RWPE2 (cell line): ENCODE measurements around the gene GCSH.

Experiments used
- ATAC-seq: fragments of 200-7000 bp; cut with Tn5 transposase; 3 replicates; pipeline ENCODE4 v1.9.1; 2021; ENCODE audit warnings: low read depth
- DNase-seq: peaks from one replicate; pipeline ENCODE4 v3.0.0-alpha.2; 2020; ENCODE audit warnings: low spot score
- H3K27ac ChIP-seq: fragments of 450-650 bp; 2 replicates; pipeline ENCODE4 v1.5.1; 2017; ENCODE audit warnings: mild to moderate bottlenecking; ENCODE audit not compliant: poor library complexity, severe bottlenecking
- H3K27me3 ChIP-seq: fragments of 250-450 bp; sonication (Bioruptor Pico); 2 replicates; pipeline ENCODE4 v1.5.1; 2021; ENCODE audit warnings: mild to moderate bottlenecking, moderate library complexity; ENCODE audit not compliant: insufficient read depth, poor library complexity, severe bottlenecking
- H3K36me3 ChIP-seq: fragments of 250-450 bp; sonication (Bioruptor Pico); 2 replicates; pipeline ENCODE4 v1.5.1; 2020; ENCODE audit warnings: low read depth, mild to moderate bottlenecking, moderate library complexity
- H3K4me1 ChIP-seq: fragments of 250-450 bp; sonication (Bioruptor Pico); 2 replicates; pipeline ENCODE4 v1.5.1; 2021; ENCODE audit warnings: mild to moderate bottlenecking, moderate library complexity; ENCODE audit not compliant: insufficient read depth, poor library complexity, severe bottlenecking
- H3K4me3 ChIP-seq: fragments of 250-450 bp; sonication (Bioruptor Pico); 2 replicates; pipeline ENCODE4 v1.5.1; 2021; ENCODE audit warnings: mild to moderate bottlenecking, moderate library complexity; ENCODE audit not compliant: severe bottlenecking
- H3K9me3 ChIP-seq: fragments of 250-450 bp; sonication (Bioruptor Pico); 2 replicates; pipeline ENCODE4 v1.5.1; 2021; ENCODE audit warnings: mild to moderate bottlenecking, moderate library complexity; ENCODE audit not compliant: severe bottlenecking
- TF ChIP-seq, protein P1 (sequence below): fragments of 450-650 bp; IDR thresholded peaks from one replicate; pipeline ENCODE4 v1.5.1; 2017; ENCODE audit warnings: mild to moderate bottlenecking, moderate library complexity; ENCODE audit not compliant: poor library complexity, severe bottlenecking

GCSH gene

DNA sequence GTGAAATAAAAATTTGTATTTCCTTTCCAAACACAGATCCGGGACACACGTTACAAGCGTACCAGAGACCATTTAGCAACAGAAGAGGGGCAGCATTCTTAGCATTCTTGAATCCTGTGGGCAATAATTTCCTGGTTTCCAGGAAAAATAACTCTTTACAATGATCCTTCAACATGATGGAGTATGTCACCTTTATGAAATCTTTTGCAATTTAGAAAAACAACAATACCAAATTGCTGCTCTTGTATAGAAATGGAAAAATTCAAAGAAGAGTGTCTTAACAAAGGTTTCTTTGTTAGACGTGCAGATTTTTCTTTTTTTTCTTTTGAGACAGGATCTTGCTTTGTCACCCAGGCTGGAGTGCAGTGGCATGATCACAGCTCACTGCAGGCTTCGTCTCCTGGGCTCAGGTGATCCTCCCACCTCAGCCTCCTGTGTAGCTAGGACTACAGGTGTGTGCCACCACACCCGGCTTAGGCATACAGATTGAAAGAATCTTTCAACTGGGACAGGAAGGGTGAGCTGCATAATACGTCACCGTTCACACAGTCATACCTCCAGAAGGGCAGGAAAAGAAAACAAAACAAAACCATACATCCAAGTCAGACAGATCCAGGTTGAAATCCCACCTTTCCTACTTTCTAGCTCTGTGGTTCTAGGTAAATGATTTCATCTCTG lies 10.8 kb upstream of the GCSH start:
- ATAC-seq (no peak), DNase-seq (no peak)
- Histone ChIP-seq H3K4me1 (no peaks in the 10 kb centered on the region), H3K27me3 (no peaks in the 10 kb centered on the region), H3K27ac (no peak overlapping the region), H3K4me3 (no peak overlapping the region), H3K36me3 (no peaks in the 10 kb centered on the region), H3K9me3 (no peaks in the 10 kb centered on the region)
- TF ChIP-seq, protein P1, sequence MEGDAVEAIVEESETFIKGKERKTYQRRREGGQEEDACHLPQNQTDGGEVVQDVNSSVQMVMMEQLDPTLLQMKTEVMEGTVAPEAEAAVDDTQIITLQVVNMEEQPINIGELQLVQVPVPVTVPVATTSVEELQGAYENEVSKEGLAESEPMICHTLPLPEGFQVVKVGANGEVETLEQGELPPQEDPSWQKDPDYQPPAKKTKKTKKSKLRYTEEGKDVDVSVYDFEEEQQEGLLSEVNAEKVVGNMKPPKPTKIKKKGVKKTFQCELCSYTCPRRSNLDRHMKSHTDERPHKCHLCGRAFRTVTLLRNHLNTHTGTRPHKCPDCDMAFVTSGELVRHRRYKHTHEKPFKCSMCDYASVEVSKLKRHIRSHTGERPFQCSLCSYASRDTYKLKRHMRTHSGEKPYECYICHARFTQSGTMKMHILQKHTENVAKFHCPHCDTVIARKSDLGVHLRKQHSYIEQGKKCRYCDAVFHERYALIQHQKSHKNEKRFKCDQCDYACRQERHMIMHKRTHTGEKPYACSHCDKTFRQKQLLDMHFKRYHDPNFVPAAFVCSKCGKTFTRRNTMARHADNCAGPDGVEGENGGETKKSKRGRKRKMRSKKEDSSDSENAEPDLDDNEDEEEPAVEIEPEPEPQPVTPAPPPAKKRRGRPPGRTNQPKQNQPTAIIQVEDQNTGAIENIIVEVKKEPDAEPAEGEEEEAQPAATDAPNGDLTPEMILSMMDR: no peak

DNA sequence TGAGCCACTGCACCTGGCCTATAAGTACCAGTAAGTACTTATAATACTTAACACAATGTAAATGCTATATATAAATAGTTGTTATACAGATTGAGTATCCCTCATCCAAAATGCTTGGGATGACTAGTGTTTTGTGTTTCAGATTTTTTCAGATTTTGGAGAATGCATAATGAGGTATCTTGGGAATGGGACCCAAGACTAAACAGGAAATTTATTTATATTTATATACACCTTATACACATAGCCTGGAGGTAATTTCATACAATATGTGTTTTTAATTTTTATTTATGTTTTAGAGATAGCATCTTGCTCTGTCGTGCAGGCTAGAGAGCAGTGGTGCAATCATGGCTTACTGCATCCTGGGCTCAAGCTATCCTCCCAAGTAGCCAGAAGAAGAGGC lies 9.8 kb upstream of the GCSH start:
- TF ChIP-seq, protein P1: no peak
- ATAC-seq (no peak), DNase-seq (no peak)
- no peak overlapping the region for H3K4me3 ChIP-seq
- no peaks in the 10 kb centered on the region for H3K36me3 ChIP-seq
- no peak overlapping the region for H3K27ac ChIP-seq
- H3K27me3 ChIP-seq: no peaks in the 10 kb centered on the region
- H3K9me3 ChIP-seq: no peaks in the 10 kb centered on the region
- H3K4me1 ChIP-seq: no peaks in the 10 kb centered on the region

DNA sequence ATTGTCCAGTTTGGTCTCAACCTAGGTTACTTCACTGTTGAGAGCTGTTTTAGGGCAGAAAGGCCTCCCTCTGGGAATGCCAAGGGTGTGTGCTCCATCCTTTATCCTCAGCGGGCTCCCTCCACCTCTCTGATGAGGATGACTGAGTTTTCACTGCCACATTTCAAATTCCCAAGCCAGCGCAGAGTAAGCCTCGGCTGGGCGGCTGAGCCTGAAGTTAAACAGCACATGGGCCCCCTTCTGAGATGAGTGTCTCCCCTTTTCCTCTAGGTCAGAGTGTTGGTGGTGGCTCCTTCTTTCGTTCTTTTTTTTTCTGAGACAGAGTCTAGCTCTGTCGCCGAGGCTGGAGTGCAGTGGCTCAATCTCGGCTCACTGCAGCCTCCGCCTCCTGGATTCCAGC lies 5.5 kb upstream of the GCSH start:
- ATAC-seq (no peak), DNase-seq (no peak)
- Histone ChIP-seq H3K4me1 (peaks cover 8% of the 10 kb centered on the region), H3K27ac (no peak overlapping the region), H3K36me3 (no peaks in the 10 kb centered on the region), H3K9me3 (no peaks in the 10 kb centered on the region), H3K27me3 (no peaks in the 10 kb centered on the region), H3K4me3 (no peak overlapping the region)
- TF ChIP-seq, protein P1: no peak

DNA sequence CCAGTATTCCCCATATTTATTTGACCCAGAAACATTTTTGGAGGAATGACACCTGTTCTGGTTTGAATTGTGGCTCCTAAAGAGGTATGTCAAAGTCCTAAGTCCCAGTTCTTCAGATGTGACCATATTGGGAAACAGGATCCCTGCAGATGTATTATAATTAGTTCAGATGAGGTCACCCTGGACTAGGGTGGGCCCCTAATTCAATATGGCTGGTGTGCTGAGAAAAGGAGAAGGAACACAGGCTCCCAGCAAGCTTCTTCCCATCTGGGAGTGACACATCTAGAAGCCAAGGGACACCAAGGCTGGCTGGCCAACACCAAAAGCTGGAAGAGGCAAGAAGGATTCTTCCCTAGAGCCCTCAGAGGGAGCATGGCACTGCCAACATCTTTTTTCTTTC lies 3.8 kb upstream of the GCSH start:
- no peak for ATAC-seq
- TF ChIP-seq, protein P1: no peak
- Histone ChIP-seq H3K27me3 (no peaks in the 10 kb centered on the region), H3K27ac (no peak overlapping the region), H3K36me3 (no peaks in the 10 kb centered on the region), H3K9me3 (no peaks in the 10 kb centered on the region), H3K4me1 (peaks cover 10% of the 10 kb centered on the region), H3K4me3 (no peak overlapping the region)
- DNase-seq: no peak

DNA sequence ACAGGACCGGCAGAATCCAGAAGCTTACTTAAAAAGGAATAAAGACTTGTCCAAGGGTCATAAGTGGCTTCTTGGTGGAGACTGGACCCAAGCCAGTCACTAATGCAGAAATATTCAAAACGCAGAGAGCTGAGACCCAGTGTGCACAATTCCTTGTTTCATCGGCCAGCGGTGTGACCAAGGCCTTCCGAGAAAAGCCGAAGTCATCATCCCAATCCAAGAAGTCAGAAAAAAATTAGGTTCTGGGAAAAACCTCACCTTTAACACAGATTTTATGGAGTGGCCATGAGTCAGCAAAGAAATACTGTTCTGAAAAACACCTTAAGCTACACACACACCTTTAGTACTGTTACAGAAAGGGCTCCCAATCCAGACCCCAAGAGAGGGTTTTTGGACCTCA lies 1.0 kb upstream of the GCSH start:
- TF ChIP-seq, protein P1: no peak
- Histone ChIP-seq H3K9me3 (no peaks in the 10 kb centered on the region), H3K36me3 (peaks cover 17% of the 10 kb centered on the region), H3K27me3 (no peaks in the 10 kb centered on the region), H3K4me3 (no peak overlapping the region), H3K27ac (peak overlapping the region; percentile 15), H3K4me1 (peaks cover 13% of the 10 kb centered on the region)
- DNase-seq: no peak
- no peak for ATAC-seq
